ENCODE measurements around the gene KCND3. TPM values are rescaled to one million over a fixed set of nuclear protein-coding genes. Genes with fewer than 3 reads are reported as not detected.

KCND3 gene
- polyA plus RNA-seq, 3 donors = not detected

- Histone ChIP-seq H3K27ac (ENCODE audit: low read depth in 1 of 2, low read length in 2 of 2) (no peak overlapping the region), H4K20me1 (ENCODE audit: insufficient read depth, low read length) (no peaks in the 10 kb centered on the region), H3K27me3 (ENCODE audit: control insufficient read depth in 2 of 2, insufficient read depth in 2 of 2, low read length in 2 of 2) (no peaks in the 10 kb centered on the region), H2AFZ (ENCODE audit: insufficient read depth, low read depth, low read length, poor library complexity, severe bottlenecking) (no peak overlapping the region), H3K9me3 (replicated peaks in 1 of 2; ENCODE audit: control insufficient read depth in 1 of 2, insufficient read depth in 1 of 2, low read length in 2 of 2) (no peaks in the 10 kb centered on the region), H3K9ac (ENCODE audit: insufficient read depth, low read length, poor library complexity, severe bottlenecking) (no peak overlapping the region), H3K4me3 (replicated peaks in 1 of 3; ENCODE audit: low read depth in 2 of 3, low read length in 3 of 3) (no peak overlapping the region), H3K79me2 (ENCODE audit: insufficient read depth, low read length) (no peaks in the 10 kb centered on the region), H3K4me1 (ENCODE audit: control insufficient read depth in 1 of 2, insufficient read depth in 2 of 2, low read length in 2 of 2) (no peaks in the 10 kb centered on the region), H3K4me2 (replicated peaks; ENCODE audit: extremely low read depth, low read length, poor library complexity, severe bottlenecking) (no peak overlapping the region), H3K36me3 (replicated peaks in 1 of 2; ENCODE audit: control insufficient read depth in 1 of 2, insufficient read depth in 2 of 2, low read length in 2 of 2) (no peaks in the 10 kb centered on the region)
- Mint-ChIP-seq H3K36me3 (no peaks in the 10 kb centered on the region), H3K27me3 (ENCODE audit: low read depth in 3 of 3) (peaks cover 5 to 15% (median 13%) of the 10 kb centered on the region in 3 donors), H3K27ac (no peak overlapping the region), H3K9me3 (peaks cover 0 to 3% (median 0%) of the 10 kb centered on the region in 7 donors), H3K4me1 (no peaks in the 10 kb centered on the region), H3K4me3 (no peak overlapping the region)
- TF ChIP-seq CTCF (IDR thresholded peaks at IDR 0.05) = no peak
- DNase-seq = no peak
- intact Hi-C loops (cut with micrococcal nuclease) = no loop called here
- WGBS (ENCODE audit: insufficient coverage) = no CpG with 5 or more reads among the region's 3 CpGs
Measured at GRCh38 chr1:111908011-111908621, 81.4 kb downstream of the KCND3 start.

- no peak for DNase-seq
- H3K79me2 ChIP-seq (ENCODE audit: insufficient read depth, low read length) = no peaks in the 10 kb centered on the region
- Mint-ChIP-seq H3K27me3 (ENCODE audit: low read depth in 3 of 3) (peaks cover 5 to 15% (median 13%) of the 10 kb centered on the region in 3 donors), H3K4me1 (no peaks in the 10 kb centered on the region), H3K27ac (no peak overlapping the region), H3K4me3 (no peak overlapping the region), H3K36me3 (no peaks in the 10 kb centered on the region), H3K9me3 (peaks cover 0 to 3% (median 0%) of the 10 kb centered on the region in 7 donors)
- no peak overlapping the region for H3K4me2 ChIP-seq (replicated peaks; ENCODE audit: extremely low read depth, low read length, poor library complexity, severe bottlenecking)
- TF ChIP-seq CTCF (IDR thresholded peaks at IDR 0.05) = no peak
- H4K20me1 ChIP-seq (ENCODE audit: insufficient read depth, low read length) = no peaks in the 10 kb centered on the region
- intact Hi-C loops (cut with micrococcal nuclease) = no loop called here
- no peak overlapping the region for H3K27ac ChIP-seq (ENCODE audit: low read depth in 1 of 2, low read length in 2 of 2)
- no peaks in the 10 kb centered on the region for H3K27me3 ChIP-seq (ENCODE audit: control insufficient read depth in 2 of 2, insufficient read depth in 2 of 2, low read length in 2 of 2)
- no peak overlapping the region for H3K9ac ChIP-seq (ENCODE audit: insufficient read depth, low read length, poor library complexity, severe bottlenecking)
- no peaks in the 10 kb centered on the region for H3K9me3 ChIP-seq (replicated peaks in 1 of 2; ENCODE audit: control insufficient read depth in 1 of 2, insufficient read depth in 1 of 2, low read length in 2 of 2)
- no peak overlapping the region for H3K4me3 ChIP-seq (replicated peaks in 1 of 3; ENCODE audit: low read depth in 2 of 3, low read length in 3 of 3)
- H3K36me3 ChIP-seq (replicated peaks in 1 of 2; ENCODE audit: control insufficient read depth in 1 of 2, insufficient read depth in 2 of 2, low read length in 2 of 2) = no peaks in the 10 kb centered on the region
- H2AFZ ChIP-seq (ENCODE audit: insufficient read depth, low read depth, low read length, poor library complexity, severe bottlenecking) = no peak overlapping the region
- WGBS (ENCODE audit: insufficient coverage) = 90% methylated on average over 2 of the region's 3 CpGs
- no peaks in the 10 kb centered on the region for H3K4me1 ChIP-seq (ENCODE audit: control insufficient read depth in 1 of 2, insufficient read depth in 2 of 2, low read length in 2 of 2)
Measured at GRCh38 chr1:111907321-111907720, 82.1 kb downstream of the KCND3 start.

Data from CD14-positive monocyte (primary cell).